RPMI8226 (cell line): ENCODE results near the gene FAM3D.
"Not testable (repeated sequence)": the region's sequence is repeated elsewhere in the genome, so short reads cannot be mapped to it uniquely, and the experiment has no call there.

ENCODE experiments used
- DNase-seq: peaks from one replicate; pipeline ENCODE4 v3.0.0-alpha.2; 2015

The FAM3D gene, protein sequence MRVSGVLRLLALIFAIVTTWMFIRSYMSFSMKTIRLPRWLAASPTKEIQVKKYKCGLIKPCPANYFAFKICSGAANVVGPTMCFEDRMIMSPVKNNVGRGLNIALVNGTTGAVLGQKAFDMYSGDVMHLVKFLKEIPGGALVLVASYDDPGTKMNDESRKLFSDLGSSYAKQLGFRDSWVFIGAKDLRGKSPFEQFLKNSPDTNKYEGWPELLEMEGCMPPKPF

GRCh38 chr3:58666683-58667082, at the start of gene FAM3D:
Gene FAM3D (minus strand): TSS chr3:58666774. CDS start chr3:58655563, 11,211 bp downstream.
- DNase-seq: no peak

DNA sequence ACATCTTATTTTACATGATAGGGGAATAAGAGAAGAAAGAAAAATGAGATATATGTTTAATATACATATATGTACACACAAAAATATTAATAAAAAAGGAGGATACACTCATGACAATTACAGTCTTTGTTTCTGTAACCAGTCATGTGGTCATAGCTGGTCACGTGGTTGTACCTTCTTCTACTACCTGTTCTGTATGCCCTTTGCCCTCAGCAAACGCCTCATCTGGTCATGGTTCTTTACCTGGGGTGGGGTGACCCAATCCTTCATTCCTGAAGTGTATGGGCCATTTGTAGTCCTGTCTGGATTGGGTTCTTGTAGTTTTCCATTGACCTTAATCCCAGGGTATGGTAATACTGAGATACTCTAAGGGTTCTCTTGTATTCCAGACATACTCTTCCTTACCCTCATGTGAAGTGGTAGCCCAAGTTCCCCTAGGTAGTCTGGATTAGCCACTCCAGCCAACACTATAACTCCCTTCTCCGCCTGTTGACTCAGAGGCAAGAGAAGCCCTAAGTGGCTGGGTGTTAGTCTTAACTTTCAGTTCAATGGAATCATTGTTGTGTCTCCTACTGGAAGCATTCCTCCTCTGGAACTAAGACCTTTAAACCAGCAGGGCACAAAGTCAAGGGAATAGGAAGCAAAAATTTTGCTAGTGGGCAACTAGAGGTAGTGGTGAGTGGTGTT, 47.3 kb upstream of the FAM3D start:
- no peak for DNase-seq

DNA sequence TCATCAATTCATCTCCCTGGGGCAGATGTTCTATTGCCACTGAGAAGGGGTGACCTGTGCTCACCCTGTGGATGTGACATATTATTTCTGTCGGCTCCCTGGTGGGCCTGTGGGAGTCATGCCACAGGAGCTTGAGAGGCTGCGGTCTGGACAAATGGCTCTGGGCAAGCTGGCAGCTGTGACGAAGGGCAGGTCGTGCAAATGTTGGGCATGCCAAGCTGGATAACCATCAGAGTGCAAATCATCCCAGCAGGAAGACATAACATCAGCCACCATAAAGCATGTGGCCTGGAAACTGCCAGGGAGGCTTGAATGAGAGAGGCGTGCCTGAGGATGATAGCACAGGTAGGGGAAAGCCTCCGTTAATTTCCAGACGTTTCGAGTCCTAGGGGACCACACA, 45.3 kb upstream of the FAM3D start:
- no peak for DNase-seq

DNA sequence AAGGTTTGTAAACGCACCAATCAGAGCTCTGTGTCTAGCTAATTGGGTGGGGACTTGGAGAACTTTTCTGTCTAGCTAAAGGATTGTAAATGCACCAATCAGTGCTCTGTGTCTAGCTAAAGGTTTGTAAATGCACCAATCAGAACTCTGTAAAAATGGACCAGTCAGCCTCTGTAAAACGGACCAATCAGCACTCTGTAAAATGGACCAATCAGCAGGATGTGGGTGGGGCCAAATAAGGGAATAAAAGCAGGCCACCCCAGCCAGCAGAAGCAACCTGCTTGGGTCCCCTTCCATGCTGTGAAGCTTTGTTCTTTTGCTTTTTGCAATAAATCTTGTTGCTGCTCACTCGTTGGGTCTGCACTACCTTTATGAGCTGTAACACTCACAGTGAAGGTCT, 42.4 kb upstream of the FAM3D start:
- not testable (repeated sequence) for DNase-seq

- no peak for DNase-seq
These were observed 41.7 kb upstream of the FAM3D start for GRCh38 chr3:58708116-58708791.

- no peak for DNase-seq
These were observed 40.9 kb upstream of the FAM3D start for GRCh38 chr3:58707390-58707930.

DNA sequence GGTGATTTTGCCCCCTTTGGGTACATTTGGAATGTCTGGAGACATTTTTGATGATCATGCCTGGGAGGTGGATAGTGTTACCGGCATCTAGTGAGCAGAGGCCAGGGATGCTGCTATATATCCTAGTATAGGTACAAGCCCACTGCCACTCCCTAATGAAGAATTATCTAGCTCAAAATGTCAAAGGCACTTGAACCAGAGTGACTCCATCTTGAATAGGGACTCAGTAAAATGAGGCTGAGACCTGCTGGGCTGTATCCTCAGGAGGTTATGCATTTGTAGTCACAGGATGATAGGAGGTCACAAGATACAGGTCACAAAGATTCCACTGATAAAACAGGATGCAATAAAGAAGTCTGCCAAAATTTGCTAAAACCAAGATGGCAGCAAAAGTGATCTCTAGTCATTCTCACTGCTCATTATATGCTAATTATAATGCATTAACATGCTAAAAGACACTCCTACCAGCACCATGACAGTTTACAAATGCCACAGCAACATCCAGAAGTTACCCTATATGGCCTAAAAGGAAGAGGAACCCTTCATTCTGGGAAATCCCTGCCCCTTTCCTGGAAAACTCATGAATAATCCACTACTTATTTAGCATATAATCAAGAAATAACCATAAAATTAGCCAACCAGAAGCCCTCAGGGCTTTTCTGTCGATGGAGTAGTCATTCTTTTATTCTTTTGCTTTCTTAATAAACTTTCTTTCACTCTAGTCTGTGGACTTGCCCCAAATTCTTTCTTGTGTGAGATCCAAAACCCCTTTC, 40.0 kb upstream of the FAM3D start:
- no peak for DNase-seq

DNA sequence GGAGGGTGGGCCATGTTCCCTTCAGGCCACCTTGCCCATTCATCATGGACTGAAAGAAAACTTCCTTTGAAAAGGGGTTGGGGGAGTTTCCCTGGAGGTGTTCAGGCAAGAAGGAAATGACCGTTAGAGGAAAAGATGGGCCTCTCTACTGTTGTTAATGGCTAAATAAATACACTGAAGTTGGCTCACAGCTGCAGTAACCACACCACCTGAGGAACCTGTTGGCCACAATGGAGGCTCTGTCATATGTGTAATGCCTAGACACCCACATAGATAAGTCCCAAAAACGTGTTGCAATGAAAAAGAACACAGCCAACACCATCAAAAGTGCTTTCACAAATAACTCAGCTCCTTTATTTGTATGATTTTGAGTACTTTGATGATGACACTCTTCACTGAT, 38.2 kb upstream of the FAM3D start:
- DNase-seq: no peak

GRCh38 chr3:58704304-58704703, 37.7 kb upstream of the FAM3D start:
- DNase-seq: not testable (repeated sequence)

DNA sequence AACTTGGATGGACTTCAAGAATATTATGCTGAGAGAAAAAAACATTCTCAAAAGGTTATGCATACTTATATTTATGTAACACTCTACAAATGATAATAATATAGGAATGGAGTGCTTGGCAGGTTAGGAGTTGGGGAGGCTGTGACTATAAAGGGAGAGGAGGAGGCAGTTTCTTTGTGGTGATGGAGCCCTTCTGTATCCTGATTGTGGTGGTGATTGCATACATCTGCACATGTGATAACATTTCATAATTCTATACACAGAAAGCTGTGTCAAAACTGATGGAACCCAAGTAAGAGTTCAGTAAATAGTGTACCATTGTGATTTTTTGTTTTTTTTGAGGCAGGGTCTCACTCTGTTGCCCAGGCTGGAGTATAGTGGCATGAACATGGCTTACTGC, 31.7 kb upstream of the FAM3D start:
- DNase-seq: no peak

- no peak for DNase-seq
These were observed 31.0 kb upstream of the FAM3D start for GRCh38 chr3:58697561-58697960.

GRCh38 chr3:58696813-58697212, 30.2 kb upstream of the FAM3D start:
- not testable (repeated sequence) for DNase-seq

- DNase-seq: no peak
These were observed 29.5 kb upstream of the FAM3D start for GRCh38 chr3:58696093-58696492.

GRCh38 chr3:58695284-58695683, 28.7 kb upstream of the FAM3D start:
- not testable (repeated sequence) for DNase-seq

DNA sequence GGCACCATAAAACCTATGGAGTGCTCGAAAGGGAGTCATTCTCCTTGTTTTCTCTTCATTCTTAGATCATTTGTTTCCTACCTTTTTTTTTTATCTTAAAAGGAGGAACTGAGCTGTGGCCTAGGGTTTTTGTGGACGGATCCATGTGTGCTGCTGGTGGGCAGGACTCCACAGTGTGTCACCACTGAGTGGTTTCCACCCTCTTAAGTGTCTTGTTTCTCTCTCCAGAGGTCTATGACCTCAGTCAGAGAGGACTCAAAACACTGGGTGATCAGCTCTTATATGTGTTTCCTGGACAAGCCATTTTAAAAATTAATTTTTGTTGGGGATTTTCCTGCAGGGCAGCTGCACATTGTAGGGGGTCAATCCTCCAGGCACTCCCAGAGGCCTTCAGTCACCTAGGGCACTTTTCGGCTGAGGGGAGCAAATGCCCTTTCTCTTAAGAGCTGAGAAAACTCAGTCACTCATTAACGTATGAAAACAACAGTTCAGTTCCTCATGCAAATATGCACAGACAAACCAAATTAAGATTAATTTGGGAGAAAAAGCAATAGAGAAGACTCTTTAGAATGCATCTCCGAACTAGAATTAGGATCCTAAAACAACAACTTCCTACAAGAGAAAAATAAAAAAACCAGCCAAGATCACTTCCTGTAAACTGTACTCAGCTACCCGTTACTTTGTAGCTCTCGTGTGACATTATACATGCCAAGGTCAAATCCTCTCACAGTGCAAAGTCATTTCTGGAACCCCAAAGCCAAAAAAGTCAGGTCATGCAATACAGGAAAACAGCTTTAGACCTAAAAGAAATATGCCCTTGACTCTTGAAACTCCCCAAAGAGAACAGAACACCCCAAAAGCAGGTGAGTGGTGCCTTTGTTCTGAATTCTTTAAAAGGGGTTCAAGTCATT, 27.6 kb upstream of the FAM3D start:
- DNase-seq: no peak

DNA sequence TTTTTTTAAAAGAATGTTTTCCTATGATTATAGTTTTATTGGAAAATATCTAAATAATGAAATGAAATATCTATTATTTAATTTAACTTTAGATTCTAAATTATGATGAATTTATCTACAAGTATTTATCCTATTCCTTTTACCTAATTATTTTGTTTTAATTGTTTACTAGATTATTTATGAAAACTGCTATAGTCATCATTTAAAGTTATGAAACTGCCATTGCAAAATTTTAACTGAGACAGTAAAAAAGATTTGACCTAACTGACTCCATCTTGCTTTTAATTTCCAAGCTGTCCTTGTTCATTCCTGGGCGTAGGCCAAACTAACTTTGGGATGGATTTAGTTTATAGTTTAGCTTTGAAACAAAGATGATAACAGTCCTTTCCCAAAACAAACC, 25.9 kb upstream of the FAM3D start:
- DNase-seq: no peak

GRCh38 chr3:58691997-58692396, 25.4 kb upstream of the FAM3D start:
- DNase-seq: peak; percentile 22

DNA sequence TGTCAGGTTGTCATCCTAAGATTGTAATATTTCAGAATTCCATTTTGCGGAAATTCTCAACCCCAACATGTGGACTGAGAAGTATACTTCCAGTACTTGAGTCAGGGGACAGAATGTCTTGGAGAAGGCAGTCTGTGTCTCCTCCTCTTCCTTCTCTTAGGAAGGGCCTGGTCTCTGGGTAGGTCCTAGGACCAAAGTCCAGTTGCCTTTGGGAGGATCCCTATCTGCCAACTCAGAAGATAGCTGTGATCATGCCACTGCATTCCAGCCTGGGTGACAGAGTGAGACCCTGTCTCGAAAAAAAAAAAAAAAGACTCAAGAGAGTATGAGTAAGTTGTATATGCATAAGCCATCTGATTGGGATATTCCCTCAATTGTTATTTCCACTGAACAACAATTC, 23.9 kb upstream of the FAM3D start:
- DNase-seq: no peak

GRCh38 chr3:58688574-58688973, 22.0 kb upstream of the FAM3D start:
- no peak for DNase-seq

- DNase-seq: no peak
These were observed 20.3 kb upstream of the FAM3D start for GRCh38 chr3:58686847-58687246.

DNA sequence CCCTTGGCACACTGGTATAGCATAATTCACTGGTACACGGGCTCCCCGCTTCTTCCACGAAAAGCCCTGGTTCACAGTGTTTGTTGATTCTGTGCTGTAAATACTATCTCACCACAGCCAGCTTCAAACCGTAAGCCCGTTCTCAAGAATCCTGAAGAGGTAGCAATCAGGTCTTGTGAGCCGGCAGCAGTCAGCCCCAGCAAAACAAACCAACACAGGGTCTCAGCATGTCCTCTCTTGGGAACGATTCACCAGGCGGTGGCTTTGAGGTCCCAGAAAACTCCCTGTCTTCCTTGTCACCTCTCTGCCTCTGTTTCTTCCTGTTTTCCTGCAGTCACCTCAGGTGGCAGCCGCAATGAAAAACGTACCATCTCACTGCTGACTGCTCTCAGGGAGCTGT, 19.1 kb upstream of the FAM3D start:
- no peak for DNase-seq

- no peak for DNase-seq
These were observed 16.9 kb upstream of the FAM3D start for GRCh38 chr3:58683466-58683865.
